Endothelial cell of umbilical vein (primary cell): ENCODE data around the gene CDH15.

Source experiments
- CTCF ChIP-seq, 2 donors: IDR thresholded peaks; 1 replicate in 1 of 2; 2 replicates in 1 of 2; pipeline ENCODE4 v1.5.1; 2011; ENCODE audit warnings: low read length in 2 of 2, mild to moderate bottlenecking in 2 of 2, moderate library complexity in 2 of 2, control low read depth in 1 of 2, inconsistent platforms in 1 of 2, low read depth in 1 of 2; ENCODE audit not compliant: insufficient read depth in 1 of 2; ENCODE audit errors: extremely low read depth in 1 of 2
- POLR2A ChIP-seq: IDR thresholded peaks from 2 replicates; pipeline ENCODE4 v1.6.1; 2012; ENCODE audit warnings: low read depth, mild to moderate bottlenecking, control low read depth, low read length
- POLR2AphosphoS5 ChIP-seq: IDR thresholded peaks from 2 replicates; pipeline ENCODE4 v1.6.1; 2012; ENCODE audit warnings: low read depth, mild to moderate bottlenecking, control low read depth, low read length, moderate library complexity; ENCODE audit not compliant: insufficient read depth

- TF ChIP-seq CTCF (IDR thresholded peaks at IDR 0.05; ENCODE audit: extremely low read depth in 1 of 2, insufficient read depth in 1 of 2, low read depth in 1 of 2, low read length in 2 of 2) = no peak
- no peak for TF ChIP-seq POLR2A
- TF ChIP-seq POLR2AphosphoS5 = no peak
These were observed 24.3 kb upstream of the CDH15 start for GRCh38 chr16:89147085-89147817.
